Measurements from ENCODE around the gene PRELID1. TPM values are rescaled to one million over a fixed set of nuclear protein-coding genes. Genes with fewer than 3 reads are reported as not detected.
A peak's percentile ranks its signal among the peaks of the same experiment; 100 is the strongest.

The PRELID1 gene
- total and polyA plus RNA-seq, 5 donors from 2014 or later, result 60.6 to 210 (median 191) TPM

- Histone ChIP-seq H3K27me3 (ENCODE audit: control insufficient read depth, insufficient read depth, low read length) (no peaks in the 10 kb centered on the region), H3K4me1 (ENCODE audit: control insufficient read depth, insufficient read depth, low read length, poor library complexity, severe bottlenecking) (peaks cover 5% of the 10 kb centered on the region), H3K27ac (ENCODE audit: insufficient read depth, low read length, poor library complexity, severe bottlenecking) (no peak overlapping the region), H3K36me3 (ENCODE audit: control insufficient read depth, insufficient read depth, low read length) (peaks cover 82% of the 10 kb centered on the region), H3K9me3 (ENCODE audit: control insufficient read depth in 2 of 2, low read length in 2 of 2) (no peaks in the 10 kb centered on the region), H3K4me3 (ENCODE audit: low read depth, low read length) (no peak overlapping the region)
- ATAC-seq (ENCODE audit: low read depth in 2 of 2) (no peak), DNase-seq (no peak)
- Mint-ChIP-seq H3K4me1 (peaks cover 4 to 10% (median 8%) of the 10 kb centered on the region in 4 donors), H3K4me3 (no peak overlapping the region), H3K27me3 (no peaks in the 10 kb centered on the region), H3K9me3 (peaks cover 0 to 3% (median 0%) of the 10 kb centered on the region in 7 donors), H3K27ac (no peak overlapping the region), H3K36me3 (peaks cover 40% of the 10 kb centered on the region)
Observed at GRCh38 chr5:177290816-177291596, 12.6 kb upstream of the PRELID1 start.

DNA sequence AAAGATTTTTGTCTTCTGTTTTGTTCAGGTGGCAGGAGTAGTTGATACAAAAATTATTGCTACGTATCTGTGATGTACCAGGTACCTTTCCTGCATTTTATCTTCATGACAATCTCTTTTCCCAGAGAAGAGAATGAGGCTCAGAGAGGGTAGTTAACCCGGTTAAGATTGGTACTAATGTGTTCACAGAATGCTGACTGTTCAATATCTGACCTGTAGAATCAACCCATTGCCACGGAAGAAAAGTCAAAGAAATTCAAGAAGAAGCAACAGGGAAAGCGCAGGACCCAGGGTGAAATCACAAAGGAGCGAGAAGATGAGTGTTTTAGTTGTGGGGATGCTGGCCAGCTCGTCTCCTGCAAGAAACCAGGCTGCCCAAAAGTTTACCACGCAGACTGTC lies 11.9 kb upstream of the PRELID1 start:
- ATAC-seq (ENCODE audit: low read depth in 2 of 2), result no peak
- peak overlapping the region in 2 of 3 donors; percentile 1 to 61 for H3K27ac Mint-ChIP-seq
- no peaks in the 10 kb centered on the region for H3K27me3 Mint-ChIP-seq
- Histone ChIP-seq H3K27ac (ENCODE audit: insufficient read depth, low read length, poor library complexity, severe bottlenecking) (no peak overlapping the region), H3K4me1 (ENCODE audit: control insufficient read depth, insufficient read depth, low read length, poor library complexity, severe bottlenecking) (peaks cover 13% of the 10 kb centered on the region), H3K4me3 (ENCODE audit: low read depth, low read length) (no peak overlapping the region), H3K9me3 (ENCODE audit: control insufficient read depth in 2 of 2, low read length in 2 of 2) (no peaks in the 10 kb centered on the region), H3K36me3 (ENCODE audit: control insufficient read depth, insufficient read depth, low read length) (peaks cover 78% of the 10 kb centered on the region), H3K27me3 (ENCODE audit: control insufficient read depth, insufficient read depth, low read length) (no peaks in the 10 kb centered on the region)
- peaks cover 0 to 3% (median 0%) of the 10 kb centered on the region in 7 donors for H3K9me3 Mint-ChIP-seq
- peaks cover 12 to 16% (median 14%) of the 10 kb centered on the region in 4 donors for H3K4me1 Mint-ChIP-seq
- peaks cover 45% of the 10 kb centered on the region for H3K36me3 Mint-ChIP-seq
- no peak overlapping the region for H3K4me3 Mint-ChIP-seq
- no peak for DNase-seq

GRCh38 chr5:177293819-177294581 lies 9.6 kb upstream of the PRELID1 start:
- no peaks in the 10 kb centered on the region for H3K27me3 ChIP-seq (ENCODE audit: control insufficient read depth, insufficient read depth, low read length)
- Mint-ChIP-seq H3K4me1 (peaks cover 16 to 31% (median 20%) of the 10 kb centered on the region in 4 donors), H3K9me3 (no peaks in the 10 kb centered on the region), H3K36me3 (peaks cover 38% of the 10 kb centered on the region), H3K27me3 (no peaks in the 10 kb centered on the region), H3K27ac (peak overlapping the region in 2 of 3 donors; percentile 25 to 26), H3K4me3 (no peak overlapping the region)
- H3K4me3 ChIP-seq (ENCODE audit: low read depth, low read length), result no peak overlapping the region
- ATAC-seq (ENCODE audit: low read depth in 2 of 2), result no peak
- peaks cover 59% of the 10 kb centered on the region for H3K36me3 ChIP-seq (ENCODE audit: control insufficient read depth, insufficient read depth, low read length)
- no peaks in the 10 kb centered on the region for H3K9me3 ChIP-seq (ENCODE audit: control insufficient read depth in 2 of 2, low read length in 2 of 2)
- no peak for DNase-seq
- no peak overlapping the region for H3K27ac ChIP-seq (ENCODE audit: insufficient read depth, low read length, poor library complexity, severe bottlenecking)
- peaks cover 15% of the 10 kb centered on the region for H3K4me1 ChIP-seq (ENCODE audit: control insufficient read depth, insufficient read depth, low read length, poor library complexity, severe bottlenecking)

DNA sequence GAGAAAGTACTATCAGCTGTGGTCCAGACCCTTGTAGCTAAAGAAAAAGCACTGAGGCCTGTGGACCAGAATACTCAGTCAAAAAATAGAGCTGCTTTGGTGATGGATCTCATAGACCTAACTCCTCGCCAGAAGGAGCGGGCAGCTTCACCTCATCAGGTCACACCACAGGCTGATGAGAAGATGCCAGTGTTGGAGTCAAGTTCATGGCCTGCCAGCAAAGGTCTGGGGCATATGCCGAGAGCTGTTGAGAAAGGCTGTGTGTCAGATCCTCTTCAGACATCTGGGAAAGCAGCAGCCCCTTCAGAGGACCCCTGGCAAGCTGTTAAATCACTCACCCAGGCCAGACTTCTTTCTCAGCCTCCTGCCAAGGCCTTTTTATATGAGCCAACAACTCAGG lies 9.0 kb upstream of the PRELID1 start:
- H3K27me3 Mint-ChIP-seq, result no peaks in the 10 kb centered on the region
- DNase-seq (no peak), ATAC-seq (ENCODE audit: low read depth in 2 of 2) (no peak)
- H3K4me1 Mint-ChIP-seq, result peaks cover 18 to 38% (median 25%) of the 10 kb centered on the region in 4 donors
- H3K4me3 ChIP-seq (ENCODE audit: low read depth, low read length), result no peak overlapping the region
- H3K9me3 ChIP-seq (ENCODE audit: control insufficient read depth in 2 of 2, low read length in 2 of 2), result no peaks in the 10 kb centered on the region
- peaks cover 34% of the 10 kb centered on the region for H3K36me3 Mint-ChIP-seq
- H3K36me3 ChIP-seq (ENCODE audit: control insufficient read depth, insufficient read depth, low read length), result peaks cover 53% of the 10 kb centered on the region
- H3K4me1 ChIP-seq (ENCODE audit: control insufficient read depth, insufficient read depth, low read length, poor library complexity, severe bottlenecking), result peaks cover 18% of the 10 kb centered on the region
- no peak overlapping the region for H3K4me3 Mint-ChIP-seq
- H3K27ac Mint-ChIP-seq, result peak overlapping the region in 2 of 3 donors; percentile 25 to 26
- H3K27ac ChIP-seq (ENCODE audit: insufficient read depth, low read length, poor library complexity, severe bottlenecking), result no peak overlapping the region
- H3K9me3 Mint-ChIP-seq, result no peaks in the 10 kb centered on the region
- no peaks in the 10 kb centered on the region for H3K27me3 ChIP-seq (ENCODE audit: control insufficient read depth, insufficient read depth, low read length)

GRCh38 chr5:177295924-177296323 lies 7.7 kb upstream of the PRELID1 start:
- no peak for DNase-seq
- H3K4me1 ChIP-seq (ENCODE audit: control insufficient read depth, insufficient read depth, low read length, poor library complexity, severe bottlenecking), result peaks cover 31% of the 10 kb centered on the region
- Mint-ChIP-seq H3K9me3 (no peaks in the 10 kb centered on the region), H3K4me1 (peaks cover 28 to 50% (median 38%) of the 10 kb centered on the region in 4 donors), H3K27ac (peak overlapping the region; percentile 66 to 96 (median 73)), H3K36me3 (peaks cover 34% of the 10 kb centered on the region), H3K27me3 (no peaks in the 10 kb centered on the region), H3K4me3 (peak overlapping the region in 2 of 4 donors; percentile 13 to 40)
- no peaks in the 10 kb centered on the region for H3K9me3 ChIP-seq (ENCODE audit: control insufficient read depth in 2 of 2, low read length in 2 of 2)
- H3K27me3 ChIP-seq (ENCODE audit: control insufficient read depth, insufficient read depth, low read length), result no peaks in the 10 kb centered on the region
- ATAC-seq (ENCODE audit: low read depth in 2 of 2), result no peak
- peak overlapping the region; percentile 27 for H3K27ac ChIP-seq (ENCODE audit: insufficient read depth, low read length, poor library complexity, severe bottlenecking)
- peaks cover 50% of the 10 kb centered on the region for H3K36me3 ChIP-seq (ENCODE audit: control insufficient read depth, insufficient read depth, low read length)
- no peak overlapping the region for H3K4me3 ChIP-seq (ENCODE audit: low read depth, low read length)

GRCh38 chr5:177296581-177296980 lies 7.0 kb upstream of the PRELID1 start:
- Histone ChIP-seq H3K36me3 (ENCODE audit: control insufficient read depth, insufficient read depth, low read length) (peaks cover 46% of the 10 kb centered on the region), H3K9me3 (ENCODE audit: control insufficient read depth in 2 of 2, low read length in 2 of 2) (no peaks in the 10 kb centered on the region), H3K4me3 (ENCODE audit: low read depth, low read length) (no peak overlapping the region), H3K27me3 (ENCODE audit: control insufficient read depth, insufficient read depth, low read length) (no peaks in the 10 kb centered on the region), H3K4me1 (ENCODE audit: control insufficient read depth, insufficient read depth, low read length, poor library complexity, severe bottlenecking) (peaks cover 37% of the 10 kb centered on the region), H3K27ac (ENCODE audit: insufficient read depth, low read length, poor library complexity, severe bottlenecking) (peak overlapping the region; percentile 27)
- ATAC-seq (ENCODE audit: low read depth in 2 of 2), result peak; percentile 36 to 50
- peak in 1 of 3 donors; percentile 50 for DNase-seq
- peak overlapping the region; percentile 66 to 77 (median 73) for H3K27ac Mint-ChIP-seq
- no peaks in the 10 kb centered on the region for H3K27me3 Mint-ChIP-seq
- H3K9me3 Mint-ChIP-seq, result no peaks in the 10 kb centered on the region
- peaks cover 33% of the 10 kb centered on the region for H3K36me3 Mint-ChIP-seq
- H3K4me3 Mint-ChIP-seq, result peak overlapping the region in 3 of 4 donors; percentile 40 to 49 (median 46)
- peaks cover 31 to 56% (median 42%) of the 10 kb centered on the region in 4 donors for H3K4me1 Mint-ChIP-seq

- Histone ChIP-seq H3K4me1 (ENCODE audit: control insufficient read depth, insufficient read depth, low read length, poor library complexity, severe bottlenecking) (peaks cover 51% of the 10 kb centered on the region), H3K27me3 (ENCODE audit: control insufficient read depth, insufficient read depth, low read length) (no peaks in the 10 kb centered on the region), H3K36me3 (ENCODE audit: control insufficient read depth, insufficient read depth, low read length) (peaks cover 32% of the 10 kb centered on the region), H3K27ac (ENCODE audit: insufficient read depth, low read length, poor library complexity, severe bottlenecking) (no peak overlapping the region), H3K4me3 (ENCODE audit: low read depth, low read length) (no peak overlapping the region), H3K9me3 (ENCODE audit: control insufficient read depth in 2 of 2, low read length in 2 of 2) (no peaks in the 10 kb centered on the region)
- Mint-ChIP-seq H3K9me3 (no peaks in the 10 kb centered on the region), H3K36me3 (peaks cover 22% of the 10 kb centered on the region), H3K4me3 (no peak overlapping the region), H3K27me3 (peaks cover 4% of the 10 kb centered on the region), H3K4me1 (peaks cover 37 to 70% (median 51%) of the 10 kb centered on the region in 4 donors), H3K27ac (no peak overlapping the region)
- DNase-seq (no peak), ATAC-seq (ENCODE audit: low read depth in 2 of 2) (no peak)
Observed at GRCh38 chr5:177297922-177298321, 5.7 kb upstream of the PRELID1 start.

All from CD4-positive, CD25-positive, alpha-beta regulatory T cell (primary cell).